HG03139 (cell line): Measurements from ENCODE around the gene LRIG3.
"Not testable (repeated sequence)": the region's sequence is repeated elsewhere in the genome, so short reads cannot be mapped to it uniquely, and the experiment has no call there.

Experiments used
- ATAC-seq: cut with Tn5 transposase; IDR thresholded peaks from one replicate; pipeline ENCODE4 v1.9.1; 2021; ENCODE audit not compliant: unreplicated experiment

The LRIG3 gene

GRCh38 chr12:58860056-58860787 lies 60.1 kb downstream of the LRIG3 start:
- ATAC-seq: no peak

GRCh38 chr12:58858030-58858429 lies 62.3 kb downstream of the LRIG3 start:
- ATAC-seq: no peak

- ATAC-seq: not testable (repeated sequence)
These were observed 63.1 kb downstream of the LRIG3 start for GRCh38 chr12:58857206-58857605.

- not testable (repeated sequence) for ATAC-seq
These were observed 64.7 kb downstream of the LRIG3 start for GRCh38 chr12:58855630-58856029.

- no peak for ATAC-seq
These were observed 69.5 kb downstream of the LRIG3 start for GRCh38 chr12:58850826-58851225.

- no peak for ATAC-seq
These were observed 72.3 kb downstream of the LRIG3 start for GRCh38 chr12:58847901-58848600.

GRCh38 chr12:58844161-58844560 lies 76.1 kb downstream of the LRIG3 start:
- ATAC-seq: no peak

- ATAC-seq: no peak
These were observed 79.1 kb downstream of the LRIG3 start for GRCh38 chr12:58841058-58841798.

GRCh38 chr12:58833853-58834252 lies 86.5 kb downstream of the LRIG3 start:
- ATAC-seq: no peak

GRCh38 chr12:58832920-58833319 lies 87.4 kb downstream of the LRIG3 start:
- ATAC-seq: no peak
